NAMALWA (cell line): ENCODE results near the gene SLC17A5.
"Not testable (repeated sequence)": the region's sequence is repeated elsewhere in the genome, so short reads cannot be mapped to it uniquely, and the experiment has no call there.

Source experiments
- DNase-seq: peaks from one replicate; pipeline ENCODE4 v3.0.0-alpha.2; 2015; ENCODE audit warnings: low spot score

Gene SLC17A5

GRCh38 chr6:73666393-73666792, 12.6 kb upstream of the SLC17A5 start:
- no peak for DNase-seq

DNA sequence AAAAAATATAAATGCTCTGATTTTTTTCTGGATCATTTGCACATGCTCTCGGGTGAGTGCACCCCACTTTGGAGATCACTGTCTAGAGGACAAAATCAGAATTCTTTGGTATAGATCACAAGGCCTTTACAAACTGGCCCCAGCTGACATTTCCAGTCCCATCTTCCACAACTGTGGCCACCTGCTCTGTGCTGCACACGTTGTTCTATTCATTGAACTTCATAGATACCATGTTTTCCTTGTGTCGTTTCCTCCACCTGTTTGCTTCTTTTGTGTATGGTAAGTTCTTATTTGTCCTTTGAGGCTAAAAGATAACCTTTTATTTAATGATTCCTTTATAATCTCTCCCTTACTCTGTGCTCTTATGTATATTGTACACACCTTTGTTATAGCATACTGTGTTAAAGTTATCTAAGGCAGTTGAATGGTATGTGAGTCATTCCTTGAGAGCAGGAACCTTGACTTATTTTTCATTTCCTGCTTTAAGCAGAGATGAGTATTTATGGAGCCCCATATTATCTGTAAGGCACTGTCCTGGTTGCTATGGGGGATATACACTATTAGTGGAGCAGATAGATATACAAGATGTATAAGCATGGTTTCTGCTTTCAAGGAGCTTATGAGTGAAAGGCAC, 12.0 kb upstream of the SLC17A5 start:
- DNase-seq, result no peak

DNA sequence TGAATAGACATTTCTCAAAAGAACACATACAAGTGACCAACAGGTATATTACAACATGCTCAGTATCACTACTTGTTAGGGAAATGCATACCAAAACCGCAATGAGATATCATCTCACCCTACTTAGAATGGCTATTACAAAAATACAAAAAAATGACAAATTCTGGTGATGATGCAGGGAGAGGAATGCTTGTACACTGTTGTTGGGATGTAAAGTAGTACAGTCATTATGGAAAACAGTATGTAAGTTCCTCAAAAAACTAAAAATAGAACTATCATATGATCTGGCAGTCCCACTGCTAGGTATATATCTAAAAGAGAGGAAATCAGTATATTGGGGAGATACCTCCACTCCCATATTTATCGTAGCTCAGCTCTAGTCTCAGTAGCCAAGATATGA, 10.9 kb upstream of the SLC17A5 start:
- DNase-seq, result no peak

DNA sequence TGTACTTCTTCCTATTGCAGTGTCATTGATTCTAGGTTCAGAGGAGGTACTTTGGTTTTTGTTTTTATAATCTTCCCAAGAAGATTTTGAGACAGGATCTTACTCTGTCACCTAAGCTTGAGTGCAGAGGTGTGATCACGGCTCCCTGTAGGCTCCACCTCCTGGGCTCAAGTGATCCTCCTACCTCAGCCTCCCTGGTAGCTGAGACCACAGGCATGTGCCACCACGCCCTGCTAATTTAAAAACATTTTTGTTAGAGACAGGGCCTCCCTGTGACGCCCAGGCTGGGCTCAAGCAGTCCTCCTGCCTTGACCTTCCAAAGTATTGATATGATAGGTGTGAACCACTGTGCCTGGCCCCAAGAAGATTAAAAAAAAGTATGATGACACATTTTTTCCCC, 3.4 kb upstream of the SLC17A5 start:
- DNase-seq, result no peak

GRCh38 chr6:73656531-73657145, 2.8 kb upstream of the SLC17A5 start:
- no peak for DNase-seq

- DNase-seq, result no peak
Observed at GRCh38 chr6:73655341-73655917, 1.6 kb upstream of the SLC17A5 start.

- peak; percentile 94 for DNase-seq
Observed at GRCh38 chr6:73652637-73653570, 888 bp downstream of the SLC17A5 start.

GRCh38 chr6:73649783-73650182, 4.0 kb downstream of the SLC17A5 start:
- DNase-seq, result no peak

DNA sequence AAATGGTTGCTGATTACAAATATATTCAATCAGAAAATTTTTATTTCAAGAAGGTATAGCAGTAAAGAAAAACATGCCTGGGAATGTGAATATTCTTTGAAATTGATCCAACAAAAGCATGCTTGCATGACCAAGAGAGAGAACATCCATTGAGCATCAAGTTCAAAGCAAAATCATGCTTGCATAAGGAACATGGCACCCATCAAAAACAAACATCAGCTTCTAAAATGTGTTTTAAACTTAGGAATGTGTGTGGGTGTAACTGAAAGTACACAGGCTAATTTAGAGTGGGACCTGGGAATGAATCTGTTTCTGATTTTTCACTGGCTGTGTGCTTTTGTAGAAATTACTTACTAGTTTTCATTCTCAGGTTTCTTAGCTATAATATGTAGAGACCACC, 5.6 kb downstream of the SLC17A5 start:
- DNase-seq, result no peak

- peak; percentile 49 for DNase-seq
Observed at GRCh38 chr6:73644941-73645591, 8.7 kb downstream of the SLC17A5 start.

GRCh38 chr6:73644030-73644429, 9.8 kb downstream of the SLC17A5 start:
- DNase-seq, result no peak

DNA sequence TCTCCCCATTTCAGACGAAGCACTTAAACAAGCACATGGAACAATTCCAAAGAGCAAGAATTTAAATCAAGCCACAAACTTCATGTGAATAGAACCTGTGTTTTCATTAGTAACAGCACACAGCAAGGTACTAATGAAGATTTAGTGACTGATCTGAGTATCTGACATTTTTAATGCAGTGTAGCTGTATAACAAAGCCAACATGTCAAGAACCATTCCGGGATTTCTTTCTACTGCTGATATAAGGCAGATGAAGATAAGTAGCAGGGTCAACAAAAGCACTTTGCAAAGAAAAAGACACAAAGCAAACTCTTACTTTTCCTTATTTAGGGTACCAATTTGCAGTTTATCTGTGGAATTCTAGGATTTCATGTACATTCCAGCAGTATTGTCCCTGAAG, 11.3 kb downstream of the SLC17A5 start:
- no peak for DNase-seq

GRCh38 chr6:73640179-73640750, 13.5 kb downstream of the SLC17A5 start:
- no peak for DNase-seq

DNA sequence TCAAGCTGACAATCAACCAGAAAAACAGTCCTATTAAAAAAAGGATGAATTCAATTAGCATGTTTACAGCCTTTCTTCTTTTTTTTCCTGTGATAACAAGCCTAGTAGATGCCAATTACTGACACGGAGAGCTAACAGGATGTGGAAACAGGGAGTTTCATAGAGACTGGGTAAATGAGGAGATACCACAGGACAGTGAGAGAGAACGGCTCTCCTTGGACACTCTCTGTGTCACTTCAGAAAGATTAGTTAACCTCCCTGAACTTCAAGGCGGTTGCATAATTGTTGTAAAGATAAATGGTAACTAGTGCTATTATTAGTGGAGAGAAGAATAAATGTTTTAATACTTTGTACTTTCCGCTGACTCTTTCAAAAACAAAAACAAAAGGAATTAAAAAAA, 14.8 kb downstream of the SLC17A5 start:
- DNase-seq, result no peak

GRCh38 chr6:73637404-73637803, 16.4 kb downstream of the SLC17A5 start:
- DNase-seq, result no peak

DNA sequence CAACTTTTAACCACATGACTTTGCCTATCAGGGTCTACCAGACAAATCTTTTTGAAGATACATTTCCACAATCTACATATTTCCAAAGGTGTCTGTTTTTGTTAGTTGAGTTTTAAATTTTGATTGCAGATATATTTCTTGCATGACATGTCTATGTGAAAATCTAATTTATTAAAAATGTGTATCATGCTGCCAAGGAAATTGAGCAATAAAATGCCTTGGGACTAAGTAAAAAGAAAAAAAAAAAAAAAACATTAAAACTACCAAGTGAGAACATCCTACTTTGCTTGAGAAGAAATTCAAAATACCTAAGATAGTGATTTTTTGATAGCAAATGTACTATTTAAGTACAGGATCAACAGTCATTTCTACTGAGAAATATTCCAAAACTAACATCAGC, 17.7 kb downstream of the SLC17A5 start:
- DNase-seq, result no peak

GRCh38 chr6:73632346-73632745, 21.4 kb downstream of the SLC17A5 start:
- DNase-seq, result no peak

- no peak for DNase-seq
Observed at GRCh38 chr6:73631849-73632248, 21.9 kb downstream of the SLC17A5 start.

DNA sequence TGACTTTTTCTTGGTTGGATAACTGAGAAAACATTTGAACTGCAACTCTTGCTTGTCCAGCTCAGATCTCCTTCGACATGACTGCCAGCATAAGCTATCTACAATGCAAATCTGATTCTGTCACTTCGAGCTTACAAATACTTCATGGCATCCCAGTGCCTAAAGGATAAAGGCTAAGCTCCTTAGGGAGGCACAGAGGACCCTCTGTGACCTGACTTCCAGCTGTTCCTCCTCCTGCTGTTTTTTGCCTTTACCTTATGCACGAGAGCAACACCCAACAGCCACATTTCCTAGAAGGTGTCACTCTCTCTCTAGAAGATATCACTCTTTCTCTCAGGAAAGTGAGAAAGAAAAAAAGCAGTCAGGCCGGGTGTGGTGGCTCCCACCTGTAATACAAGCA, 23.4 kb downstream of the SLC17A5 start:
- DNase-seq, result no peak

DNA sequence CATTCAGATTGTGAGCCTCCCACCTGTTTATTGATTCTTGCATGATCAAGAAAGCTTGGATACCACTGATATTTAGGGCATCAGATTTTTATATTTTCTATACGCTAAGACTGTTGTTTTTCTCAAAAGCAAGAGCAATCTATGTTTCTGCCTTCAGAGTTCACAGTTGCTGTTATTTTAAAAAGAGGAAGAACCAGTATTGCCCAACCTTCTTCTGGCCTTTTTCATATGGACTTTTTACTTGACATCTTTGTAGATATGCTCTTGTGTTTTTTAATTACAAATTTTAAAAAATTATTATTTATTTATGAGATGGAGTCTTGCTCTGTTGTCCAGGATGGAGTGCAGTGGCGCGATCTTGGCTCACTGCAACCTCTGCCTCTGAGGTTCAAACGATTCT, 28.9 kb downstream of the SLC17A5 start:
- DNase-seq, result no peak

DNA sequence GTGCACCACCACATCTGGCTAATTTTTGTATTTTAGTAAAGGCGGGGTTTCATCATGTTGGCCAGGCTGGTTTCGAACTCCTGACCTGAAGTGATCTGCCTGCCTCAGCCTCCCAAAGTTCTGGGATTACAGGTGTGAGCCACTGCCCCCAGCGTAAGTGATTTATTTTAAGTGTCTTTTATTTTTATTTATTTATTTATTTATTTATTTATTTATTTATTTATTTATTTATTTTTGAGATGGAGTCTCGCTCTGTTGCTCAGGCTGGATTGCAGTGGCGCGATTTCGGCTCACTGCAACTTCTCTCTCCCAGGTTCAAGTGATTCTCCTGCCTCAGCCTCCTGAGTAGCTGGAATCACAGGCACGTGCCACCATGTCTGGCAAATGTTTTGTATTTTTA, 30.3 kb downstream of the SLC17A5 start:
- not testable (repeated sequence) for DNase-seq

GRCh38 chr6:73618082-73618481, 35.7 kb downstream of the SLC17A5 start:
- not testable (repeated sequence) for DNase-seq
